Breast epithelium (tissue), 4 donors: ENCODE data around the gene RYR3. TPM values are rescaled to one million over a fixed set of nuclear protein-coding genes. Genes with fewer than 3 reads are reported as not detected.

Experiments used
- DNase-seq, 2 donors: peaks; one replicate each; pipeline ENCODE4 v3.0.0-alpha.2; 2019; ENCODE audit warnings: low spot score in 2 of 2
- H3K27ac ChIP-seq, 2 donors: fragments of 200-600 bp; sonication (generic) in 1 of 2; one replicate each; pipeline ENCODE4 v1.5.1; 2016 to 2019; ENCODE audit warnings: mild to moderate bottlenecking in 1 of 2
- H3K27me3 ChIP-seq, 2 donors: fragments of 200-600 bp; sonication (generic) in 1 of 2; one replicate each; pipeline versions ENCODE4 v1.5.1 to v1.6.0; 2017 to 2019; ENCODE audit warnings: control low read depth in 1 of 2, mild to moderate bottlenecking in 1 of 2
- H3K36me3 ChIP-seq: fragments of 200-600 bp; one replicate; pipeline ENCODE4 v1.5.1; 2019
- H3K4me1 ChIP-seq, 2 donors: fragments of 200-600 bp; sonication (generic); one replicate each; pipeline ENCODE4 v1.5.1; 2016 to 2019; ENCODE audit warnings: control low read depth in 1 of 2
- H3K4me3 ChIP-seq, 3 donors: fragments of 200-600 bp; sonication (generic); 1 replicate in 2 of 3; 2 replicates in 1 of 3; pipeline ENCODE4 v1.5.1; 2016 to 2019; ENCODE audit warnings: mild to moderate bottlenecking in 3 of 3, moderate library complexity in 2 of 3
- H3K9me3 ChIP-seq, 2 donors: fragments of 200-600 bp; sonication (generic) in 1 of 2; one replicate each; pipeline ENCODE4 v1.5.1; 2016 to 2019; ENCODE audit warnings: control low read depth in 1 of 2
- POLR2A ChIP-seq: fragments of 450-650 bp; IDR thresholded peaks from one replicate; pipeline ENCODE4 v1.6.1; 2016; ENCODE audit warnings: antibody characterized with exemption, mild to moderate bottlenecking, moderate library complexity
- POLR2AphosphoS5 ChIP-seq, 3 donors: sonication (generic); formaldehyde crosslinking; IDR thresholded peaks; one replicate each; pipeline ENCODE4 v1.6.1; 2017; ENCODE audit warnings: antibody characterized with exemption in 3 of 3
- intact Hi-C: fragments of 100-400 bp; cut with DNase I; formaldehyde crosslinking; loops from one replicate; pipeline ENCODE4 v1.15.1; 2023; ENCODE audit warnings: low total_unique reads
- total RNA-seq, 3 donors: library from RNA; depleted of rRNA; stranded (reverse); fragments of >200 nt; gene quantifications; one replicate each; pipeline ENCODE4 v1.1.0, GENCODE V29; 2016
- TF ChIP-seq, protein P1 (sequence below), 3 donors: fragments of 450-650 bp; IDR thresholded peaks; one replicate each; pipeline ENCODE4 v1.5.1; 2016 to 2017; ENCODE audit warnings: antibody characterized with exemption in 3 of 3, mild to moderate bottlenecking in 3 of 3, moderate library complexity in 3 of 3

RYR3 gene
- total RNA-seq, 3 donors from 2014 or later: 1.8 to 4.2 (median 2.6) TPM

- no peak for DNase-seq
- Histone ChIP-seq H3K36me3 (no peaks in the 10 kb centered on the region), H3K27me3 (no peaks in the 10 kb centered on the region), H3K4me3 (no peak overlapping the region), H3K4me1 (no peaks in the 10 kb centered on the region), H3K27ac (no peak overlapping the region), H3K9me3 (no peaks in the 10 kb centered on the region)
- TF ChIP-seq POLR2AphosphoS5 (IDR thresholded peaks at IDR 0.05): no peak
- TF ChIP-seq, protein P1, sequence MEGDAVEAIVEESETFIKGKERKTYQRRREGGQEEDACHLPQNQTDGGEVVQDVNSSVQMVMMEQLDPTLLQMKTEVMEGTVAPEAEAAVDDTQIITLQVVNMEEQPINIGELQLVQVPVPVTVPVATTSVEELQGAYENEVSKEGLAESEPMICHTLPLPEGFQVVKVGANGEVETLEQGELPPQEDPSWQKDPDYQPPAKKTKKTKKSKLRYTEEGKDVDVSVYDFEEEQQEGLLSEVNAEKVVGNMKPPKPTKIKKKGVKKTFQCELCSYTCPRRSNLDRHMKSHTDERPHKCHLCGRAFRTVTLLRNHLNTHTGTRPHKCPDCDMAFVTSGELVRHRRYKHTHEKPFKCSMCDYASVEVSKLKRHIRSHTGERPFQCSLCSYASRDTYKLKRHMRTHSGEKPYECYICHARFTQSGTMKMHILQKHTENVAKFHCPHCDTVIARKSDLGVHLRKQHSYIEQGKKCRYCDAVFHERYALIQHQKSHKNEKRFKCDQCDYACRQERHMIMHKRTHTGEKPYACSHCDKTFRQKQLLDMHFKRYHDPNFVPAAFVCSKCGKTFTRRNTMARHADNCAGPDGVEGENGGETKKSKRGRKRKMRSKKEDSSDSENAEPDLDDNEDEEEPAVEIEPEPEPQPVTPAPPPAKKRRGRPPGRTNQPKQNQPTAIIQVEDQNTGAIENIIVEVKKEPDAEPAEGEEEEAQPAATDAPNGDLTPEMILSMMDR (IDR thresholded peaks at IDR 0.05): no peak
- TF ChIP-seq POLR2A: no peak
- intact Hi-C loops: no loop called here
These were observed 411.4 kb downstream of the RYR3 start for GRCh38 chr15:33722005-33722672.

DNA sequence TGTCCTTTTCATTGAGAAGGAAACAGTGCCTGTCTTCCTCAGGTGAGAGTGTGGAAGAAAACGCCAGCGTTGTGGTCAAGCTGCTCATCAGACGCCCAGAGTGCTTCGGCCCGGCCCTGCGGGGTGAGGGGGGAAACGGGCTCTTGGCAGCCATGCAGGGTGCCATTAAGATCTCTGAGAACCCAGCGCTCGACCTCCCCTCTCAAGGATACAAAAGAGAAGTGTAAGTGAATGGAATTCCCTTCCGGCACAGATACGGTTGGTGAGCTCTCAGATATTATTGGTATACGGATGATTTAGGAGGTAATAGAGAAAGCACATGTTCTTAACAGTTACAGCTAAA, 411.9 kb downstream of the RYR3 start:
- H3K27me3 ChIP-seq: no peaks in the 10 kb centered on the region
- intact Hi-C loops: no loop called here
- DNase-seq: no peak
- H3K9me3 ChIP-seq: no peaks in the 10 kb centered on the region
- no peak overlapping the region for H3K4me3 ChIP-seq
- H3K36me3 ChIP-seq: no peaks in the 10 kb centered on the region
- no peak overlapping the region for H3K27ac ChIP-seq
- H3K4me1 ChIP-seq: no peaks in the 10 kb centered on the region
- TF ChIP-seq POLR2AphosphoS5 (IDR thresholded peaks at IDR 0.05) (no peak), POLR2A (no peak)
- TF ChIP-seq, protein P1 (IDR thresholded peaks at IDR 0.05): no peak

DNA sequence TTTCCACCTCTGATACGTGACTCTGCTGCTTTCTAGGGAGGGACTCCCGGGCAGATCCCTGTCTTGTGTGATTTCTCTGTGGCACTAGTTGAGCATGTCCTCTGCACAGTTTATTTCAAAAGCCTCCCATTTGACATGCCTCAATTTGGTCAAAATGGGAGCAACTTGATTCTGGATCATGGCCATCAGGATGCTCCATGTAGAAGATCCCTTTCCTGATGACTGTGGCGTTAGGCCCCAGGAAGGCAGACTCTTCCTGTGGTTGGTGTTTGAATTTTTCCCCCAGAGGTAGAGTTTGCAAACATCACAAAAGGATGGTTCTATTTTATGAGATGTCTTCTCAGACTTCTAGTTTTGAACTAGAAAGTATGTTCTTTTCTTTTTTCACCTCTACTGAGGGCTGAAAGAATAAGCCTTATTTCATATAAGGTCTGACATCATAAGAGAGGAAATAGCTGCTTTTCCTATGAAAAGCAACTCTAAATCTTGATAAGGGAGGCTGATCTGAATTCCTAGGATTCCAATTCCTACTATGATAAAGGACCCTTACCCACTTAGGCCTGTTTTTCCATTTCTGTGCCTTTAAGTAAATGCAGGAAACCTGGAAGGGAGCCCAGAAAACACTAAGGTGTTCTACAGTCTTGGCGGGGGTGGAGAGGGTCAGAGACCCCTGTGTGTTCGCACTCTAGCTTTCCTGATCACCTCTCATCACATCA, 413.7 kb downstream of the RYR3 start:
- Histone ChIP-seq H3K27me3 (no peaks in the 10 kb centered on the region), H3K36me3 (no peaks in the 10 kb centered on the region), H3K4me3 (no peak overlapping the region), H3K27ac (no peak overlapping the region), H3K4me1 (no peaks in the 10 kb centered on the region), H3K9me3 (no peaks in the 10 kb centered on the region)
- intact Hi-C loops: no loop called here
- no peak for DNase-seq
- TF ChIP-seq POLR2A: no peak

GRCh38 chr15:33729653-33730052, 418.9 kb downstream of the RYR3 start:
- no peaks in the 10 kb centered on the region for H3K36me3 ChIP-seq

GRCh38 chr15:33730815-33731214, 420.0 kb downstream of the RYR3 start:
- Histone ChIP-seq H3K4me1 (no peaks in the 10 kb centered on the region), H3K36me3 (no peaks in the 10 kb centered on the region), H3K27ac (no peak overlapping the region), H3K27me3 (no peaks in the 10 kb centered on the region), H3K9me3 (no peaks in the 10 kb centered on the region), H3K4me3 (no peak overlapping the region)
- TF ChIP-seq POLR2A: no peak
- TF ChIP-seq POLR2AphosphoS5 (IDR thresholded peaks at IDR 0.05): no peak
- TF ChIP-seq, protein P1 (IDR thresholded peaks at IDR 0.05): no peak
- intact Hi-C loops: no loop called here
- DNase-seq: no peak

More at GRCh38 chr15:33729653-33730052, 418.9 kb downstream of the RYR3 start:
- no peak overlapping the region for H3K4me3 ChIP-seq
- TF ChIP-seq, protein P1 (IDR thresholded peaks at IDR 0.05): no peak
- TF ChIP-seq POLR2AphosphoS5 (IDR thresholded peaks at IDR 0.05) (no peak), POLR2A (no peak)
- H3K4me1 ChIP-seq: no peaks in the 10 kb centered on the region
- H3K27me3 ChIP-seq: no peaks in the 10 kb centered on the region
- no peaks in the 10 kb centered on the region for H3K9me3 ChIP-seq
- intact Hi-C loops: no loop called here
- no peak for DNase-seq
- no peak overlapping the region for H3K27ac ChIP-seq
